Parathyroid adenoma (tissue), 2 donors: Measurements from ENCODE around the gene ATOH8.

Experiments
- H2AFZ ChIP-seq: fragments of 300-600 bp; sonication (generic); one replicate; pipeline ENCODE4 v1.7.0; 2017; ENCODE audit warnings: antibody characterized with exemption, mild to moderate bottlenecking
- H3K27ac ChIP-seq: fragments of 300-600 bp; sonication (generic); one replicate; pipeline ENCODE4 v1.7.0; 2017
- H3K27me3 ChIP-seq: fragments of 300-600 bp; sonication (generic); one replicate; pipeline ENCODE4 v1.7.0; 2017; ENCODE audit warnings: low read length; ENCODE audit not compliant: control insufficient read depth, insufficient read depth
- H3K36me3 ChIP-seq: fragments of 300-600 bp; sonication (generic); one replicate; pipeline ENCODE4 v1.7.0; 2017; ENCODE audit warnings: low read length; ENCODE audit not compliant: control insufficient read depth, insufficient read depth
- H3K4me1 ChIP-seq: fragments of 300-600 bp; sonication (generic); one replicate; pipeline ENCODE4 v1.7.0; 2017; ENCODE audit warnings: control low read depth
- H3K4me2 ChIP-seq: fragments of 300-600 bp; sonication (generic); one replicate; pipeline ENCODE4 v1.7.0; 2017; ENCODE audit warnings: low read length
- H3K4me3 ChIP-seq: fragments of 300-600 bp; sonication (generic); one replicate; pipeline ENCODE4 v1.7.0; 2017; ENCODE audit warnings: low read depth, low read length
- H3K79me2 ChIP-seq: fragments of 300-600 bp; sonication (generic); one replicate; pipeline ENCODE4 v1.7.0; 2017; ENCODE audit warnings: control low read depth
- H3K9ac ChIP-seq: fragments of 300-600 bp; sonication (generic); one replicate; pipeline ENCODE4 v1.7.0; 2017; ENCODE audit warnings: mild to moderate bottlenecking
- H3K9me3 ChIP-seq: fragments of 300-600 bp; sonication (generic); one replicate; pipeline ENCODE4 v1.7.0; 2017; ENCODE audit warnings: low read length; ENCODE audit not compliant: control insufficient read depth
- CTCF ChIP-seq: fragments of 300-600 bp; sonication (generic); IDR thresholded peaks from one replicate; pipeline ENCODE4 v1.7.0; 2017; ENCODE audit warnings: antibody characterized with exemption, mild to moderate bottlenecking
- donor health status: primary hyperparathyroidism.

The ATOH8 gene

GRCh38 chr2:85787282-85787980 is 33.6 kb downstream of the ATOH8 start:
- H3K4me1 ChIP-seq: no peaks in the 10 kb centered on the region
- no peak overlapping the region for H3K27ac ChIP-seq
- H3K36me3 ChIP-seq: no peaks in the 10 kb centered on the region

GRCh38 chr2:85787981-85788340 is 34.2 kb downstream of the ATOH8 start:
- TF ChIP-seq CTCF: no peak
- H3K4me2 ChIP-seq: no peak overlapping the region
- H3K27me3 ChIP-seq: no peaks in the 10 kb centered on the region
- H3K27ac ChIP-seq: no peak overlapping the region
- H3K9ac ChIP-seq: no peak overlapping the region
- H3K4me3 ChIP-seq: no peak overlapping the region
- H2AFZ ChIP-seq: no peak overlapping the region
- H3K79me2 ChIP-seq: no peaks in the 10 kb centered on the region
- H3K9me3 ChIP-seq: no peaks in the 10 kb centered on the region
- no peaks in the 10 kb centered on the region for H3K36me3 ChIP-seq
- H3K4me1 ChIP-seq: no peaks in the 10 kb centered on the region

More at GRCh38 chr2:85787282-85787980, 33.6 kb downstream of the ATOH8 start:
- Histone ChIP-seq H3K4me3 (no peak overlapping the region), H3K27me3 (no peaks in the 10 kb centered on the region), H3K9ac (no peak overlapping the region), H3K79me2 (no peaks in the 10 kb centered on the region), H2AFZ (no peak overlapping the region), H3K4me2 (no peak overlapping the region), H3K9me3 (no peaks in the 10 kb centered on the region)
- no peak for TF ChIP-seq CTCF

DNA sequence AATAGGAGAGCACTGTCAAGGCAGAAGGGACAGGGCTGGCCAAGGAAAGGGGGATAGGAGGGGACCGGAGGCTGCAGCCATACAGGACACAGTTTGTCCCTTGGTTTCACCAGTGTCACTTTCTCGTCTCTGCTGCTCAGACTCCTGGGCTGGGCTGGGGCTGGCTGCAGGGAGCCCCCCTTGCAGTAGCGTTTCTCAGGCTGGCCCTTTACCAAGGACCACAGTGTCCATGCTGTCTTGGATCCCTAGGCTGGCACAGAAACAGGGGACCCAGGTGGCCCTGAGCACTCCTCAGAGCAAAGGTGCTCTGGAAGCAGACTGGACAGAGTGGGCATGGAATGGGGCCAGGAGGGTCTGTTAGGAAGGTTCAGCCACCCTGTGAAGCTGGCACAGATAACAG is 34.8 kb downstream of the ATOH8 start:
- Histone ChIP-seq H3K4me3 (no peak overlapping the region), H3K9ac (no peak overlapping the region), H3K4me2 (no peak overlapping the region), H3K79me2 (no peaks in the 10 kb centered on the region), H3K27ac (no peak overlapping the region), H3K9me3 (no peaks in the 10 kb centered on the region), H3K36me3 (no peaks in the 10 kb centered on the region), H3K4me1 (no peaks in the 10 kb centered on the region), H2AFZ (no peak overlapping the region), H3K27me3 (no peaks in the 10 kb centered on the region)
- no peak for TF ChIP-seq CTCF

DNA sequence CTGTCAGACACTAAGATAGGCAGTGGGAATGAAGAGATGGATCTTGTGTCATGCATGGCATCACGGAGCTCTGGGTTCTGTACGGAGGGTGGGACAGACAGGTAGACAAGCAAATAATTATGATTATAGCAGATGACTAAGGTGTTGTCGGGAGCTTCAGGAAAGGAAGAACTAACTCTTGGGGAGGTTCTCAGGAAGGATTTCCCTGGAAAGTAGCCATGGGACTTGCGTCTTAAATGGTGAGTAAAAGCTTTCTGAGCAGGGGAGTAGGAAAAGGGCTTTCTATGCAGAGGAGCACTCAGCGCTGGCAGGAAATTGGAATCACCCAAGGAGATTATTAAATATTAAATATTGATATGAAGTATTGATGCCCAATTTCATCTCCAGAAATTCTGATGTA is 35.5 kb downstream of the ATOH8 start:
- Histone ChIP-seq H3K79me2 (no peaks in the 10 kb centered on the region), H3K9me3 (no peaks in the 10 kb centered on the region), H3K4me2 (no peak overlapping the region), H3K9ac (no peak overlapping the region), H2AFZ (no peak overlapping the region), H3K27ac (no peak overlapping the region), H3K4me3 (no peak overlapping the region), H3K36me3 (no peaks in the 10 kb centered on the region), H3K4me1 (no peaks in the 10 kb centered on the region), H3K27me3 (no peaks in the 10 kb centered on the region)
- TF ChIP-seq CTCF: no peak

- Histone ChIP-seq H3K79me2 (no peaks in the 10 kb centered on the region), H3K9ac (no peak overlapping the region), H3K9me3 (no peaks in the 10 kb centered on the region), H2AFZ (no peak overlapping the region), H3K36me3 (no peaks in the 10 kb centered on the region), H3K4me3 (no peak overlapping the region), H3K27me3 (no peaks in the 10 kb centered on the region), H3K4me1 (no peaks in the 10 kb centered on the region), H3K27ac (no peak overlapping the region), H3K4me2 (no peak overlapping the region)
- no peak for TF ChIP-seq CTCF
Measured at GRCh38 chr2:85790032-85790431, 36.2 kb downstream of the ATOH8 start.
